HL-60 (cell line): Measurements from ENCODE around the gene GGTLC1.

Experiments
- DNase-seq, 2 experiments: peaks; one replicate each; pipeline ENCODE4 v3.0.0-alpha.2; 2010 to 2020; ENCODE audit warnings: low read depth in 1 of 2, low spot score in 1 of 2
- H3K27ac ChIP-seq: fragments of 250-450 bp; sonication (Bioruptor Pico); replicated peaks from 2 replicates; pipeline ENCODE4 v1.5.1; 2020; ENCODE audit warnings: mild to moderate bottlenecking, moderate library complexity
- H3K27me3 ChIP-seq: fragments of 250-450 bp; sonication (Bioruptor Pico); 2 replicates; pipeline ENCODE4 v1.5.1; 2021; ENCODE audit warnings: mild to moderate bottlenecking, moderate library complexity; ENCODE audit not compliant: insufficient read depth, poor library complexity, severe bottlenecking
- H3K4me3 ChIP-seq: replicated peaks from 2 replicates; pipeline ENCODE4 v1.5.1; 2011; ENCODE audit warnings: mild to moderate bottlenecking, control low read depth, low read length; ENCODE audit not compliant: insufficient read depth
- CTCF ChIP-seq: IDR thresholded peaks from one replicate; pipeline ENCODE4 v1.5.1; 2011; ENCODE audit warnings: low read length, control low read depth, inconsistent platforms; ENCODE audit not compliant: insufficient read depth
- GABPA ChIP-seq: IDR thresholded peaks from 2 replicates; pipeline ENCODE4 v1.6.1; 2012; ENCODE audit warnings: low read depth
- POLR2AphosphoS5 ChIP-seq: IDR thresholded peaks from 2 replicates; pipeline ENCODE4 v1.6.1; 2012; ENCODE audit warnings: low read depth
- REST ChIP-seq: IDR thresholded peaks from 2 replicates; pipeline ENCODE4 v1.6.1; 2012; ENCODE audit warnings: low read depth; ENCODE audit not compliant: insufficient replicate concordance
- SPI1 ChIP-seq: IDR thresholded peaks from 2 replicates; pipeline ENCODE4 v1.6.1; 2012; ENCODE audit warnings: low read depth, mild to moderate bottlenecking, borderline replicate concordance

GGTLC1 gene

GRCh38 chr20:23959054-23959453 is 29.5 kb downstream of the GGTLC1 start:
- TF ChIP-seq GABPA (no peak), REST (no peak), SPI1 (no peak), CTCF (no peak), POLR2AphosphoS5 (no peak)
- no peak overlapping the region for H3K27ac ChIP-seq
- DNase-seq = no peak
- H3K4me3 ChIP-seq = no peak overlapping the region
- H3K27me3 ChIP-seq = no peaks in the 10 kb centered on the region

- no peak for TF ChIP-seq POLR2AphosphoS5
- DNase-seq = no peak
Measured at GRCh38 chr20:23955896-23956295, 32.7 kb downstream of the GGTLC1 start.

GRCh38 chr20:23954008-23954745 is 34.4 kb downstream of the GGTLC1 start:
- no peak for TF ChIP-seq SPI1
- no peak for TF ChIP-seq CTCF
- TF ChIP-seq POLR2AphosphoS5 = no peak
- TF ChIP-seq REST = no peak
- TF ChIP-seq GABPA = no peak
- H3K27ac ChIP-seq = no peak overlapping the region
- no peak for DNase-seq
- H3K27me3 ChIP-seq = peaks cover 2% of the 10 kb centered on the region
- H3K4me3 ChIP-seq = no peak overlapping the region

More at GRCh38 chr20:23955896-23956295, 32.7 kb downstream of the GGTLC1 start:
- no peak overlapping the region for H3K4me3 ChIP-seq
- no peak overlapping the region for H3K27ac ChIP-seq
- H3K27me3 ChIP-seq = peaks cover 2% of the 10 kb centered on the region

- TF ChIP-seq GABPA (no peak), POLR2AphosphoS5 (no peak), SPI1 (no peak), CTCF (no peak), REST (no peak)
- Histone ChIP-seq H3K4me3 (no peak overlapping the region), H3K27me3 (no peaks in the 10 kb centered on the region)
Measured at GRCh38 chr20:23946206-23946605, 42.4 kb downstream of the GGTLC1 start.

More at GRCh38 chr20:23946206-23946605, 42.4 kb downstream of the GGTLC1 start:
- DNase-seq = no peak
- H3K27ac ChIP-seq = no peak overlapping the region
